ENCODE measurements around the gene DCDC1.
A peak's percentile ranks its signal among the peaks of the same experiment; 100 is the strongest.

DCDC1 gene

GRCh38 chr11:31355131-31355530 lies 14.4 kb downstream of the DCDC1 start:
- Histone ChIP-seq H3K4me3 (IDR thresholded peaks at IDR 0.05; ENCODE audit: insufficient read depth, low read depth, low read length) (no peak overlapping the region), H4K20me1 (ENCODE audit: insufficient read depth) (no peaks in the 10 kb centered on the region), H2AFZ (ENCODE audit: low read depth) (no peak overlapping the region), H3K4me2 (no peak overlapping the region), H3K9ac (no peak overlapping the region), H3K27ac (no peak overlapping the region), H3K36me3 (ENCODE audit: insufficient read depth) (no peaks in the 10 kb centered on the region), H3K4me1 (ENCODE audit: low read depth, poor library complexity, severe bottlenecking) (no peaks in the 10 kb centered on the region), H3K79me2 (ENCODE audit: insufficient read depth, low read depth) (no peaks in the 10 kb centered on the region), H3K27me3 (ENCODE audit: insufficient read depth, low read depth) (no peaks in the 10 kb centered on the region)
- TF ChIP-seq CTCF (conservative IDR thresholded peaks at IDR 0.05; ENCODE audit: low read depth, low read length) = no peak

- Histone ChIP-seq H3K4me1 (ENCODE audit: low read depth, poor library complexity, severe bottlenecking) (no peaks in the 10 kb centered on the region), H4K20me1 (ENCODE audit: insufficient read depth) (no peaks in the 10 kb centered on the region), H3K4me2 (no peak overlapping the region), H3K9ac (no peak overlapping the region), H3K36me3 (ENCODE audit: insufficient read depth) (no peaks in the 10 kb centered on the region), H3K4me3 (IDR thresholded peaks at IDR 0.05; ENCODE audit: insufficient read depth, low read depth, low read length) (no peak overlapping the region), H3K27me3 (ENCODE audit: insufficient read depth, low read depth) (no peaks in the 10 kb centered on the region), H3K79me2 (ENCODE audit: insufficient read depth, low read depth) (no peaks in the 10 kb centered on the region), H2AFZ (ENCODE audit: low read depth) (no peak overlapping the region), H3K27ac (no peak overlapping the region)
- no peak for TF ChIP-seq CTCF (conservative IDR thresholded peaks at IDR 0.05; ENCODE audit: low read depth, low read length)
Observed at GRCh38 chr11:31351168-31351567, 18.4 kb downstream of the DCDC1 start.

- no peak overlapping the region for H3K4me2 ChIP-seq
- no peaks in the 10 kb centered on the region for H4K20me1 ChIP-seq (ENCODE audit: insufficient read depth)
- TF ChIP-seq CTCF (conservative IDR thresholded peaks at IDR 0.05; ENCODE audit: low read depth, low read length) = peak; percentile 56
- H3K27me3 ChIP-seq (ENCODE audit: insufficient read depth, low read depth) = no peaks in the 10 kb centered on the region
- H3K9ac ChIP-seq = no peak overlapping the region
- no peaks in the 10 kb centered on the region for H3K36me3 ChIP-seq (ENCODE audit: insufficient read depth)
- no peaks in the 10 kb centered on the region for H3K4me1 ChIP-seq (ENCODE audit: low read depth, poor library complexity, severe bottlenecking)
- H3K4me3 ChIP-seq (IDR thresholded peaks at IDR 0.05; ENCODE audit: insufficient read depth, low read depth, low read length) = no peak overlapping the region
- no peak overlapping the region for H3K27ac ChIP-seq
- H2AFZ ChIP-seq (ENCODE audit: low read depth) = no peak overlapping the region
- no peaks in the 10 kb centered on the region for H3K79me2 ChIP-seq (ENCODE audit: insufficient read depth, low read depth)
Observed at GRCh38 chr11:31340903-31341572, 28.5 kb downstream of the DCDC1 start.

- H4K20me1 ChIP-seq (ENCODE audit: insufficient read depth) = no peaks in the 10 kb centered on the region
- H3K4me1 ChIP-seq (ENCODE audit: low read depth, poor library complexity, severe bottlenecking) = no peaks in the 10 kb centered on the region
- no peak overlapping the region for H3K9ac ChIP-seq
- TF ChIP-seq CTCF (conservative IDR thresholded peaks at IDR 0.05; ENCODE audit: low read depth, low read length) = no peak
- H2AFZ ChIP-seq (ENCODE audit: low read depth) = no peak overlapping the region
- no peaks in the 10 kb centered on the region for H3K27me3 ChIP-seq (ENCODE audit: insufficient read depth, low read depth)
- no peaks in the 10 kb centered on the region for H3K79me2 ChIP-seq (ENCODE audit: insufficient read depth, low read depth)
- H3K4me2 ChIP-seq = no peak overlapping the region
- H3K36me3 ChIP-seq (ENCODE audit: insufficient read depth) = no peaks in the 10 kb centered on the region
- no peak overlapping the region for H3K27ac ChIP-seq
- no peak overlapping the region for H3K4me3 ChIP-seq (IDR thresholded peaks at IDR 0.05; ENCODE audit: insufficient read depth, low read depth, low read length)
Observed at GRCh38 chr11:31337806-31338205, 31.7 kb downstream of the DCDC1 start.

Data from KMS-11 (cell line).